Esophagus (tissue), 2 donors: ENCODE data around the gene NR2F2. TPM values are rescaled to one million over a fixed set of nuclear protein-coding genes. Genes with fewer than 3 reads are reported as not detected.

Source experiments
- H3K27ac ChIP-seq, 2 donors: one replicate each; pipeline ENCODE4 v1.5.1; 2013; ENCODE audit warnings: low read depth in 2 of 2, mild to moderate bottlenecking in 2 of 2, inconsistent platforms in 1 of 2, low read length in 1 of 2, moderate library complexity in 1 of 2
- H3K27me3 ChIP-seq, 2 donors: one replicate each; pipeline ENCODE4 v1.6.1; 2013; ENCODE audit warnings: low read length in 2 of 2, control low read depth in 1 of 2, mild to moderate bottlenecking in 1 of 2; ENCODE audit not compliant: insufficient read depth in 2 of 2, control insufficient read depth in 1 of 2
- H3K36me3 ChIP-seq, 2 donors: one replicate each; pipeline ENCODE4 v1.6.1; 2013; ENCODE audit warnings: low read length in 1 of 2; ENCODE audit not compliant: control insufficient read depth in 2 of 2, insufficient read depth in 2 of 2
- H3K4me1 ChIP-seq, 2 donors: one replicate each; pipeline ENCODE4 v1.6.1; 2013; ENCODE audit warnings: low read length in 1 of 2; ENCODE audit not compliant: control insufficient read depth in 2 of 2, insufficient read depth in 2 of 2
- H3K4me3 ChIP-seq, 2 donors: one replicate each; pipeline ENCODE4 v1.5.1; 2013; ENCODE audit warnings: low read length in 2 of 2, mild to moderate bottlenecking in 2 of 2, low read depth in 1 of 2, moderate library complexity in 1 of 2
- H3K9me3 ChIP-seq, 2 donors: one replicate each; pipeline ENCODE4 v1.6.1; 2013; ENCODE audit warnings: mild to moderate bottlenecking in 2 of 2, low read depth in 1 of 2, low read length in 1 of 2, moderate library complexity in 1 of 2; ENCODE audit not compliant: control insufficient read depth in 2 of 2, insufficient read depth in 1 of 2
- WGBS, 2 donors: extraction: QIAGEN DNeasy Blood & Tissue Kit; methylation state at CpG; one replicate each; pipeline ENCODE4 v1.1.7; 2013; 5-methylcytosine and 5-hydroxymethylcytosine counted together
- polyA plus RNA-seq, 2 donors: library from polyadenylated mRNA; stranded (reverse); fragments of 200-250 nt; gene quantifications; one replicate each; pipeline ENCODE4 v1.2.3, GENCODE V29; 2013
- donor health status: healthy with polysubstance abuse.
- donor health status: Bipolar disorder and iron deficiency.

NR2F2 gene
- polyA plus RNA-seq, 2 donors = 5.0 to 9.3 TPM

GRCh38 chr15:96347181-96348111 lies 16.9 kb downstream of the NR2F2 start:
- Histone ChIP-seq H3K4me3 (peak overlapping the region; percentile 25 to 27), H3K36me3 (no peaks in the 10 kb centered on the region), H3K27ac (peak overlapping the region; percentile 86 to 87), H3K4me1 (peaks cover 0 to 5% of the 10 kb centered on the region in 2 donors), H3K9me3 (peaks cover 0 to 4% of the 10 kb centered on the region in 2 donors), H3K27me3 (no peaks in the 10 kb centered on the region)
- WGBS, 2 donors = 51 to 52% methylated on average over 39 of the region's 39 CpGs

GRCh38 chr15:96348112-96349027 lies 17.9 kb downstream of the NR2F2 start:
- Histone ChIP-seq H3K27ac (peak overlapping the region; percentile 86 to 87), H3K9me3 (peaks cover 0 to 5% of the 10 kb centered on the region in 2 donors), H3K4me1 (peaks cover 0 to 5% of the 10 kb centered on the region in 2 donors), H3K36me3 (no peaks in the 10 kb centered on the region), H3K4me3 (peak overlapping the region in 1 of 2 donors; percentile 25), H3K27me3 (no peaks in the 10 kb centered on the region)
- WGBS, 2 donors = 60 to 66% methylated on average over 13 of the region's 13 CpGs

GRCh38 chr15:96349034-96349856 lies 18.7 kb downstream of the NR2F2 start:
- peaks cover 0 to 3% of the 10 kb centered on the region in 2 donors for H3K4me1 ChIP-seq
- H3K27me3 ChIP-seq = no peaks in the 10 kb centered on the region
- no peaks in the 10 kb centered on the region for H3K36me3 ChIP-seq
- 58% methylated on average over 4 of the region's 4 CpGs for WGBS, 2 donors
- peak overlapping the region; percentile 76 to 86 for H3K27ac ChIP-seq
- H3K9me3 ChIP-seq = peaks cover 0 to 5% of the 10 kb centered on the region in 2 donors
- H3K4me3 ChIP-seq = no peak overlapping the region

GRCh38 chr15:96349857-96350720 lies 19.6 kb downstream of the NR2F2 start:
- Histone ChIP-seq H3K4me1 (peaks cover 0 to 3% of the 10 kb centered on the region in 2 donors), H3K36me3 (no peaks in the 10 kb centered on the region), H3K9me3 (peaks cover 0 to 5% of the 10 kb centered on the region in 2 donors), H3K27me3 (no peaks in the 10 kb centered on the region), H3K27ac (peak overlapping the region; percentile 44 to 47), H3K4me3 (no peak overlapping the region)
- WGBS, 2 donors = 31 to 37% methylated on average over 7 of the region's 7 CpGs

GRCh38 chr15:96350934-96351724 lies 20.6 kb downstream of the NR2F2 start:
- Histone ChIP-seq H3K9me3 (peaks cover 0 to 5% of the 10 kb centered on the region in 2 donors), H3K36me3 (no peaks in the 10 kb centered on the region), H3K4me1 (peaks cover 0 to 3% of the 10 kb centered on the region in 2 donors), H3K4me3 (no peak overlapping the region), H3K27me3 (no peaks in the 10 kb centered on the region), H3K27ac (peak overlapping the region; percentile 58 to 81)
- 53 to 62% methylated on average over 19 of the region's 19 CpGs for WGBS, 2 donors

- Histone ChIP-seq H3K4me1 (peaks cover 0 to 3% of the 10 kb centered on the region in 2 donors), H3K9me3 (peaks cover 0 to 5% of the 10 kb centered on the region in 2 donors), H3K27me3 (no peaks in the 10 kb centered on the region), H3K36me3 (no peaks in the 10 kb centered on the region), H3K27ac (peak overlapping the region; percentile 58 to 81), H3K4me3 (no peak overlapping the region)
- 47 to 62% methylated on average over 54 to 56 of the region's 56 CpGs for WGBS, 2 donors
Observed at GRCh38 chr15:96351761-96352603, 21.5 kb downstream of the NR2F2 start.

- Histone ChIP-seq H3K4me3 (no peak overlapping the region), H3K27me3 (peaks cover 0 to 1% of the 10 kb centered on the region in 2 donors), H3K36me3 (no peaks in the 10 kb centered on the region), H3K9me3 (peaks cover 0 to 5% of the 10 kb centered on the region in 2 donors), H3K4me1 (peaks cover 2 to 3% of the 10 kb centered on the region in 2 donors), H3K27ac (peak overlapping the region; percentile 85 to 93)
- WGBS, 2 donors = 64 to 65% methylated on average over 12 of the region's 12 CpGs
Observed at GRCh38 chr15:96352604-96353405, 22.3 kb downstream of the NR2F2 start.
